Stimulated activated CD8-positive, alpha-beta memory T cell treated with anti-CD3 and anti-CD28 coated beads, Interleukin-4, amount 100 ng/mL, for 24 hours (primary cell): ENCODE results near the gene AFDN.
"Not testable (repeated sequence)": the region's sequence is repeated elsewhere in the genome, so short reads cannot be mapped to it uniquely, and the experiment has no call there.

Experiments
- DNase-seq: peaks from one replicate; pipeline ENCODE4 v3.0.0-alpha.2; 2020; ENCODE audit warnings: low read depth

Gene AFDN

GRCh38 chr6:167951781-167952511 is 125.2 kb downstream of the AFDN start:
- no peak for DNase-seq

GRCh38 chr6:167952512-167952859 is 125.8 kb downstream of the AFDN start:
- DNase-seq = no peak

GRCh38 chr6:167953551-167953950 is 126.8 kb downstream of the AFDN start:
- no peak for DNase-seq

- DNase-seq = no peak
Observed at GRCh38 chr6:167954151-167954550, 127.4 kb downstream of the AFDN start.

- no peak for DNase-seq
Observed at GRCh38 chr6:167956491-167956890, 129.8 kb downstream of the AFDN start.

- no peak for DNase-seq
Observed at GRCh38 chr6:167956983-167957492, 130.3 kb downstream of the AFDN start.

- no peak for DNase-seq
Observed at GRCh38 chr6:167957626-167958025, 130.9 kb downstream of the AFDN start.

GRCh38 chr6:167960579-167960978 is 133.9 kb downstream of the AFDN start:
- no peak for DNase-seq

- DNase-seq = no peak
Observed at GRCh38 chr6:167962711-167963110, 136.0 kb downstream of the AFDN start.

- DNase-seq = no peak
Observed at GRCh38 chr6:167963589-167964057, 136.9 kb downstream of the AFDN start.

- no peak for DNase-seq
Observed at GRCh38 chr6:167965592-167966539, 139.2 kb downstream of the AFDN start.

GRCh38 chr6:167966540-167966905 is 139.8 kb downstream of the AFDN start:
- DNase-seq = no peak

- no peak for DNase-seq
Observed at GRCh38 chr6:167968091-167968490, 141.4 kb downstream of the AFDN start.

GRCh38 chr6:167970230-167970629 is 143.5 kb downstream of the AFDN start:
- DNase-seq = no peak

GRCh38 chr6:167972193-167972592 is 145.5 kb downstream of the AFDN start:
- DNase-seq = no peak

GRCh38 chr6:167973148-167973885 is 146.6 kb downstream of the AFDN start:
- no peak for DNase-seq

GRCh38 chr6:167974640-167975344 is 148.1 kb downstream of the AFDN start:
- DNase-seq = no peak

GRCh38 chr6:167975458-167975857 is 148.7 kb downstream of the AFDN start:
- no peak for DNase-seq

GRCh38 chr6:167976116-167976657 is 149.5 kb downstream of the AFDN start:
- DNase-seq = not testable (repeated sequence)

- DNase-seq = no peak
Observed at GRCh38 chr6:167976708-167977107, 150.0 kb downstream of the AFDN start.

- no peak for DNase-seq
Observed at GRCh38 chr6:167977717-167978467, 151.2 kb downstream of the AFDN start.
